B cell (primary cell): ENCODE results near the gene BOC. TPM values are rescaled to one million over a fixed set of nuclear protein-coding genes. Genes with fewer than 3 reads are reported as not detected.

Experiments
- ATAC-seq: fragments of 200-7000 bp; cut with Tn5 transposase; one replicate; pipeline ENCODE4 v1.10.0; 2021; ENCODE audit warnings: low read depth, mild to moderate bottlenecking, moderate number of reproducible peaks, moderate library complexity
- CTCF ChIA-PET: fragments of 350-600 bp; sonication (Branson Sonifier 250); formaldehyde crosslinking; loops from one replicate; lab custom pipeline; 2021; ENCODE audit warnings: antibody characterized with exemption, inconsistent platforms; lab: Charles Lee
- POLR2A ChIA-PET: fragments of 350-600 bp; sonication (Branson Sonifier 250); formaldehyde crosslinking; loops from one replicate; lab custom pipeline; 2021; ENCODE audit warnings: antibody characterized with exemption; lab: Charles Lee
- DNase-seq: peaks from one replicate; pipeline ENCODE4 v3.0.0; 2013
- H2AFZ ChIP-seq: 2 replicates; pipeline ENCODE4 v1.6.1; 2012; ENCODE audit warnings: mild to moderate bottlenecking, low read depth, low read length; ENCODE audit not compliant: insufficient read depth, poor library complexity, severe bottlenecking
- H3K27ac ChIP-seq, 2 donors: 1 replicate in 1 of 2; 2 replicates in 1 of 2; pipeline ENCODE4 v1.5.1; 2012 to 2013; ENCODE audit warnings: low read length in 2 of 2, mild to moderate bottlenecking in 2 of 2, moderate library complexity in 1 of 2
- H3K27me3 ChIP-seq, 4 experiments: fragments of 200-600 bp in 1 of 4; sonication (generic) in 1 of 4; replicated peaks in 1 of 4; 1 replicate in 2 of 4; 2 replicates in 2 of 4; pipeline versions ENCODE4 v1.6.1 to v1.7.0; 2013 to 2016; ENCODE audit warnings: low read length in 3 of 4, mild to moderate bottlenecking in 2 of 4, mixed read lengths in 1 of 4, moderate library complexity in 1 of 4; ENCODE audit not compliant: insufficient read depth in 4 of 4, control insufficient read depth in 3 of 4; ENCODE audit errors: control extremely low read depth in 1 of 4
- H3K36me3 ChIP-seq, 2 experiments: replicated peaks in 1 of 2; 1 replicate in 1 of 2; 2 replicates in 1 of 2; pipeline versions ENCODE4 v1.6.1 to v1.7.1; 2013; ENCODE audit warnings: low read length in 1 of 2; ENCODE audit not compliant: insufficient read depth in 2 of 2, control insufficient read depth in 1 of 2; ENCODE audit errors: control extremely low read depth in 1 of 2, extremely low read depth in 1 of 2
- H3K4me1 ChIP-seq, 2 donors: fragments of 200-600 bp in 1 of 2; sonication (generic) in 1 of 2; 1 replicate in 1 of 2; 2 replicates in 1 of 2; pipeline versions ENCODE4 v1.5.1 to v1.6.1; 2013 to 2017; ENCODE audit warnings: low read length in 2 of 2; ENCODE audit not compliant: control insufficient read depth in 2 of 2, insufficient read depth in 2 of 2
- H3K4me2 ChIP-seq: replicated peaks from 2 replicates; pipeline ENCODE3; 2012; ENCODE audit warnings: mild to moderate bottlenecking, low read depth, low read length; ENCODE audit not compliant: poor library complexity, severe bottlenecking
- H3K4me3 ChIP-seq, 5 experiments: fragments of 200-600 bp in 1 of 5; sonication (generic) in 1 of 5; 1 replicate in 3 of 5; 2 replicates in 2 of 5; pipeline versions ENCODE4 v1.5.1 to v1.7.0; 2011 to 2016; ENCODE audit warnings: low read length in 4 of 5, mild to moderate bottlenecking in 4 of 5, low read depth in 2 of 5, control low read depth in 1 of 5, moderate library complexity in 1 of 5; ENCODE audit not compliant: insufficient read depth in 1 of 5; ENCODE audit errors: control extremely low read depth in 1 of 5, extremely low read depth in 1 of 5
- H3K79me2 ChIP-seq: fragments of 200-600 bp; sonication (generic); one replicate; pipeline ENCODE4 v1.6.0; 2016; ENCODE audit warnings: low read length; ENCODE audit not compliant: control insufficient read depth, insufficient read depth
- H3K9ac ChIP-seq: fragments of 200-600 bp; sonication (generic); 2 replicates; pipeline ENCODE4 v1.6.1; 2017; ENCODE audit warnings: mild to moderate bottlenecking, low read length, moderate library complexity
- H3K9me3 ChIP-seq, 3 donors: one replicate each; pipeline versions ENCODE4 v1.6.1 to v1.7.1; 2013; ENCODE audit warnings: low read length in 2 of 3; ENCODE audit not compliant: control insufficient read depth in 2 of 3, insufficient read depth in 1 of 3; ENCODE audit errors: control extremely low read depth in 1 of 3
- H4K20me1 ChIP-seq: 2 replicates; pipeline ENCODE4 v1.6.0; 2012; ENCODE audit warnings: mild to moderate bottlenecking, low read length; ENCODE audit not compliant: insufficient read depth, control insufficient read depth, poor library complexity, severe bottlenecking
- H3K27ac Mint-ChIP-seq: one replicate; pipeline ENCODE4 v1.8.0; 2021; ENCODE audit warnings: mixed read lengths
- H3K27me3 Mint-ChIP-seq: one replicate; pipeline ENCODE4 v1.8.0; 2021; ENCODE audit warnings: mixed read lengths
- H3K4me1 Mint-ChIP-seq: one replicate; pipeline ENCODE4 v1.8.0; 2021; ENCODE audit warnings: mixed read lengths
- H3K4me3 Mint-ChIP-seq: one replicate; pipeline ENCODE4 v1.8.0; 2021; ENCODE audit warnings: mixed read lengths
- H3K9me3 Mint-ChIP-seq: one replicate; pipeline ENCODE4 v1.8.0; 2022; ENCODE audit warnings: mixed read lengths; ENCODE audit not compliant: insufficient read depth
- CTCF ChIP-seq: fragments of 200-600 bp; IDR thresholded peaks from one replicate; pipeline ENCODE4 v1.8.0; 2022; ENCODE audit warnings: antibody characterized with exemption, mild to moderate bottlenecking
- EZH2 ChIP-seq: IDR thresholded peaks from 2 replicates; pipeline ENCODE4 v1.6.1; 2012; ENCODE audit warnings: borderline replicate concordance, low read depth, mild to moderate bottlenecking, moderate library complexity, low read length; ENCODE audit not compliant: insufficient read depth, poor library complexity, severe bottlenecking
- WGBS: methylation state at CpG from one replicate; pipeline ENCODE4 v1.1.5; 2013; ENCODE audit warnings: missing lambda C conversion rate; ENCODE audit not compliant: insufficient coverage; 5-methylcytosine and 5-hydroxymethylcytosine counted together
- intact Hi-C: fragments of 100-400 bp; cut with micrococcal nuclease; formaldehyde crosslinking; loops from one replicate; pipeline ENCODE4 v1.10.0; 2022
- polyA plus RNA-seq: library from polyadenylated mRNA; depleted of rRNA; stranded (reverse); fragments of >200 nt; gene quantifications from 2 replicates; pipeline ENCODE4 v1.2.3, GENCODE V29; 2012
- total RNA-seq, 2 donors: library from RNA; stranded (reverse); fragments of 120-200 nt in 1 of 2; gene quantifications; 1 replicate in 1 of 2; 2 replicates in 1 of 2; pipeline versions ENCODE4 v1.2.3 to v1.2.4, GENCODE V29; 2013 to 2022

The BOC gene
- total and polyA plus RNA-seq, 2 donors (not counting 1 experiment from before 2014, with no cell fraction given), result 0.12 to 2.0 TPM

GRCh38 chr3:113284453-113285050 is 73.2 kb downstream of the BOC start:
- no peaks in the 10 kb centered on the region for H3K27me3 ChIP-seq
- H3K9me3 ChIP-seq, result no peaks in the 10 kb centered on the region
- H3K79me2 ChIP-seq, result no peaks in the 10 kb centered on the region
- no peaks in the 10 kb centered on the region for H3K4me1 ChIP-seq
- TF ChIP-seq CTCF (no peak), EZH2 (no peak)
- intact Hi-C loops, result loop anchor here (5.0 kb wide), 1 partner anchor 992 kb away; the partner anchor contains the start of gene SLC9C1
- no peak overlapping the region for H3K27ac Mint-ChIP-seq
- no peaks in the 10 kb centered on the region for H3K27me3 Mint-ChIP-seq
- no peak overlapping the region for H3K27ac ChIP-seq
- H2AFZ ChIP-seq, result no peak overlapping the region
- H3K4me1 Mint-ChIP-seq, result peaks cover 2% of the 10 kb centered on the region
- no peaks in the 10 kb centered on the region for H4K20me1 ChIP-seq
- no peaks in the 10 kb centered on the region for H3K9me3 Mint-ChIP-seq
- DNase-seq (no peak), ATAC-seq (no peak)
- CTCF ChIA-PET, result no interaction called here
- H3K4me3 ChIP-seq, result no peak overlapping the region
- no peaks in the 10 kb centered on the region for H3K36me3 ChIP-seq
- no peak overlapping the region for H3K4me2 ChIP-seq
- WGBS, result 93% methylated on average over 12 of the region's 12 CpGs
- H3K9ac ChIP-seq, result no peak overlapping the region
- no peak overlapping the region for H3K4me3 Mint-ChIP-seq
- POLR2A ChIA-PET, result no interaction called here

- WGBS, result 90% methylated on average over 8 of the region's 8 CpGs
- ATAC-seq, result no peak
- Histone ChIP-seq H3K27me3 (no peaks in the 10 kb centered on the region), H3K36me3 (no peaks in the 10 kb centered on the region), H3K4me3 (no peak overlapping the region), H3K4me1 (no peaks in the 10 kb centered on the region), H3K9me3 (no peaks in the 10 kb centered on the region), H3K79me2 (no peaks in the 10 kb centered on the region), H2AFZ (no peak overlapping the region), H3K9ac (no peak overlapping the region), H3K4me2 (no peak overlapping the region), H4K20me1 (no peaks in the 10 kb centered on the region), H3K27ac (no peak overlapping the region)
- Mint-ChIP-seq H3K27me3 (no peaks in the 10 kb centered on the region), H3K4me1 (peaks cover 2% of the 10 kb centered on the region), H3K9me3 (no peaks in the 10 kb centered on the region), H3K27ac (no peak overlapping the region), H3K4me3 (no peak overlapping the region)
- intact Hi-C loops, result loop anchor here (5.0 kb wide), 1 partner anchor 993 kb away; the partner anchor contains the start of gene SLC9C1
- TF ChIP-seq CTCF (no peak), EZH2 (no peak)
- DNase-seq, result no peak
- POLR2A ChIA-PET, result no interaction called here
- CTCF ChIA-PET, result interaction anchor here (0.8 kb wide), 1 partner anchor 32 kb away, joined by 3 read pairs; no protein-coding TSS in a partner anchor
Observed at GRCh38 chr3:113285226-113285625, 73.9 kb downstream of the BOC start.
